Kidney (tissue), 14 donors: ENCODE data around the gene MMD2. TPM values are rescaled to one million over a fixed set of nuclear protein-coding genes. Genes with fewer than 3 reads are reported as not detected.
A peak's percentile ranks its signal among the peaks of the same experiment; 100 is the strongest.

ENCODE experiments used
- DNase-seq, 5 donors: peaks; one replicate each; pipeline ENCODE4 v3.0.0-alpha.2; 2013 to 2020
- FAIRE-seq: peaks from 2 replicates; lab custom pipeline; 2012; peaks lifted over from hg19 to GRCh38; lab: Jason Lieb, UNC
- H3K27ac ChIP-seq, 2 donors: one replicate each; pipeline ENCODE4 v1.7.0; 2013; ENCODE audit warnings: low read depth in 2 of 2, low read length in 2 of 2, inconsistent platforms in 1 of 2
- H3K27me3 ChIP-seq: one replicate; pipeline ENCODE4 v1.7.1; 2013; ENCODE audit warnings: low read length, inconsistent platforms; ENCODE audit not compliant: control insufficient read depth, insufficient read depth
- H3K36me3 ChIP-seq, 3 donors: one replicate each; pipeline versions ENCODE4 v1.7.0 to v1.7.1; 2013; ENCODE audit warnings: low read length in 3 of 3, control low read depth in 1 of 3, inconsistent platforms in 1 of 3; ENCODE audit not compliant: insufficient read depth in 3 of 3, control insufficient read depth in 2 of 3
- H3K4me1 ChIP-seq, 3 donors: one replicate each; pipeline versions ENCODE4 v1.7.0 to v1.7.1; 2013; ENCODE audit warnings: low read length in 3 of 3, inconsistent platforms in 1 of 3, low read depth in 1 of 3; ENCODE audit not compliant: control insufficient read depth in 2 of 3, insufficient read depth in 2 of 3
- H3K4me3 ChIP-seq, 3 donors: one replicate each; pipeline versions ENCODE4 v1.7.0 to v1.8.1; 2013; ENCODE audit warnings: low read length in 3 of 3, control low read depth in 1 of 3, inconsistent platforms in 1 of 3
- H3K9ac ChIP-seq, 3 donors: one replicate each; pipeline versions ENCODE4 v1.7.0 to v1.7.1; 2013; ENCODE audit warnings: low read length in 3 of 3, control low read depth in 1 of 3, inconsistent platforms in 1 of 3
- H3K9me3 ChIP-seq, 3 donors: one replicate each; pipeline versions ENCODE4 v1.7.0 to v1.7.1; 2013; ENCODE audit warnings: low read length in 3 of 3, control low read depth in 1 of 3, inconsistent platforms in 1 of 3; ENCODE audit not compliant: control insufficient read depth in 2 of 3, insufficient read depth in 1 of 3
- intact Hi-C: fragments of 100-400 bp; cut with DNase I; formaldehyde crosslinking; loops from one replicate; pipeline ENCODE4 v1.11.1; 2022
- polyA plus RNA-seq: library from polyadenylated mRNA; stranded (reverse); fragments of 350-450 nt; fragmentation: Illumina TruSeq; extraction: RNeasy Lipid Tissue Mini Kit (QIAGEN cat#74804); gene quantifications from one replicate; pipeline ENCODE4 v1.2.3, GENCODE V29; 2014; ENCODE audit warnings: low read depth, low replicate concordance; ENCODE audit not compliant: insufficient read depth
- total RNA-seq: library from RNA; stranded (reverse); fragmentation: NEBNext Ultra II Directional; extraction: Animal tissue kit (Norgen Biotek cat#: 25700); gene quantifications from one replicate; pipeline ENCODE4 v1.2.1, GENCODE V29; 2021
- TF ChIP-seq, protein P1 (sequence below): IDR thresholded peaks from 3 replicates; pipeline ENCODE4 v1.5.1; 2012; ENCODE audit warnings: mild to moderate bottlenecking, moderate library complexity, borderline replicate concordance; ENCODE audit not compliant: insufficient read depth; ENCODE audit errors: extremely low read depth
- donor health status: control.
- donor health status: control.
- donor health status: control.
- donor health status: control.
- donor health status: control.
- donor health status: DM: yes; HTN: yes; CAD: no.
- donor health status: Normal renal cell carcinoma (clear cell type).

Gene MMD2
- total and polyA plus RNA-seq, 2 donors from 2014 or later: not detected

DNA sequence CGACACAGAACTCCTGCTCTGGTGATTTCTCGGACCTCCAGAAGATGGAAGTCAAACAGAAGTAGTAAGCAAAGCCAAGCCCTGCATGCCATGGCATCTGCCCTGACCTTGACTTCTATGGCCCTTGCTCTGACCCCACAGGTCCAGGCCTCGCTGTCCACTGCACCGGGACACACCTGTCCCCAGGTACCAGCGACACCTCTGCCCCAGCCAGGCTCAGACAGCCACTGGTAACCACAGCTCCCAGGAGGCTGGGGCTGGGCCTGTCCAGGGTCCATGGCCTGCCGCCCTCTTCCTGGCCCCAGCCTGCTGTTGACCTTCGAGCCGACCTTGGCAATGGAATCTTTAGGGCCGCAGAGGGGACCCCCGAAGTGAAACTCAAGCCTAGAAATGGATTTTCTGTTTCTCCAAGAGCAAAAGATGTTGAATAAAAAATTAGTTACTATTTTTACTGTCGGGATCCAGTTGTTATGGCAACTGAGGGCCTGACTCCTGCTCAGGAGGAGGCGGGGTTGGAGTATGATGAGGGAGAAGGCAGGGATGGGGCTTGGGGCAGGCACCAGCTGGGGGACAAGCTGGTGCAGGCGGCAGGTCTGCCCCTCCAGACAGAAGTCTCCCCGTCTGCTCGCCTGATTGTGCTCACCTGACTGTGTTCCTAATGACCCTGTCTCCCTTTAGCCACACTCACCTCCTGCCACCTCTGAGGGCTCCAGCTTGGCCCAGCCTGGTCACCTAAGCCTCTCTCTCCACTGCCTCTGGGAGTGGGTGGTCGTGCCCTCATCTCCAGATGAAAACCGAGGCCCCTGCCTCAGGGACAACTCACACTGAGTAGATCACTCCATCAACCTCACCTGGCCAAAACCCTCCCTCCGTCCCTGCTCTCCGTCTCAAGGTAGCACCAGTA, 4.1 kb upstream of the MMD2 start:
- H3K9me3 ChIP-seq: no peaks in the 10 kb centered on the region
- FAIRE-seq: no peak
- no peak overlapping the region for H3K9ac ChIP-seq
- peaks cover 4% of the 10 kb centered on the region for H3K27me3 ChIP-seq
- H3K4me1 ChIP-seq: no peaks in the 10 kb centered on the region
- H3K27ac ChIP-seq: no peak overlapping the region
- DNase-seq: peak in 1 of 5 donors; percentile 39
- no peak overlapping the region for H3K4me3 ChIP-seq
- intact Hi-C loops: no loop called here
- H3K36me3 ChIP-seq: no peaks in the 10 kb centered on the region
- TF ChIP-seq, protein P1, sequence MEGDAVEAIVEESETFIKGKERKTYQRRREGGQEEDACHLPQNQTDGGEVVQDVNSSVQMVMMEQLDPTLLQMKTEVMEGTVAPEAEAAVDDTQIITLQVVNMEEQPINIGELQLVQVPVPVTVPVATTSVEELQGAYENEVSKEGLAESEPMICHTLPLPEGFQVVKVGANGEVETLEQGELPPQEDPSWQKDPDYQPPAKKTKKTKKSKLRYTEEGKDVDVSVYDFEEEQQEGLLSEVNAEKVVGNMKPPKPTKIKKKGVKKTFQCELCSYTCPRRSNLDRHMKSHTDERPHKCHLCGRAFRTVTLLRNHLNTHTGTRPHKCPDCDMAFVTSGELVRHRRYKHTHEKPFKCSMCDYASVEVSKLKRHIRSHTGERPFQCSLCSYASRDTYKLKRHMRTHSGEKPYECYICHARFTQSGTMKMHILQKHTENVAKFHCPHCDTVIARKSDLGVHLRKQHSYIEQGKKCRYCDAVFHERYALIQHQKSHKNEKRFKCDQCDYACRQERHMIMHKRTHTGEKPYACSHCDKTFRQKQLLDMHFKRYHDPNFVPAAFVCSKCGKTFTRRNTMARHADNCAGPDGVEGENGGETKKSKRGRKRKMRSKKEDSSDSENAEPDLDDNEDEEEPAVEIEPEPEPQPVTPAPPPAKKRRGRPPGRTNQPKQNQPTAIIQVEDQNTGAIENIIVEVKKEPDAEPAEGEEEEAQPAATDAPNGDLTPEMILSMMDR: no peak

DNA sequence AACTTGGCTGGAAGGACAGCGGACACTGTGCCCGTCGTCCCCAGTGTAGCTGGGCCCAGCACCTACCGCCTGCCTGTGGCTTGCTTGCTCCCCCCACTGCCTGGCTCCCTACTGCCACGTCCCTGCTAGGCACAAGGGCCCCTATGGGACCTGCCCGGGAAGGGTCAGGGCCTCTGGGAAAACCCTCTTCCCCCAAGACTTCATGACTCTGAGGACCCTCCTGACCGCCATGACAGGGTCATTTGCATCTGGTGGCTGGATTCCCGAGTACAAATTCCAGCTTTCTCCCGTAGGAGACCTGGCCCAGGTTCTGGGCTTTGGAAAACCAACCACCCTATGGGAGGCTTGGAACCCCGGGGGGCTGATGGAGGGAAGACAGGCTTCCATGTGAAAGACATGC, 1.4 kb upstream of the MMD2 start:
- no peak overlapping the region for H3K9ac ChIP-seq
- no peaks in the 10 kb centered on the region for H3K36me3 ChIP-seq
- H3K9me3 ChIP-seq: no peaks in the 10 kb centered on the region
- no peak overlapping the region for H3K4me3 ChIP-seq
- intact Hi-C loops: no loop called here
- peaks cover 4% of the 10 kb centered on the region for H3K27me3 ChIP-seq
- DNase-seq (peak in 1 of 5 donors; percentile 41), FAIRE-seq (no peak)
- no peaks in the 10 kb centered on the region for H3K4me1 ChIP-seq
- no peak overlapping the region for H3K27ac ChIP-seq
- TF ChIP-seq, protein P1: no peak

DNA sequence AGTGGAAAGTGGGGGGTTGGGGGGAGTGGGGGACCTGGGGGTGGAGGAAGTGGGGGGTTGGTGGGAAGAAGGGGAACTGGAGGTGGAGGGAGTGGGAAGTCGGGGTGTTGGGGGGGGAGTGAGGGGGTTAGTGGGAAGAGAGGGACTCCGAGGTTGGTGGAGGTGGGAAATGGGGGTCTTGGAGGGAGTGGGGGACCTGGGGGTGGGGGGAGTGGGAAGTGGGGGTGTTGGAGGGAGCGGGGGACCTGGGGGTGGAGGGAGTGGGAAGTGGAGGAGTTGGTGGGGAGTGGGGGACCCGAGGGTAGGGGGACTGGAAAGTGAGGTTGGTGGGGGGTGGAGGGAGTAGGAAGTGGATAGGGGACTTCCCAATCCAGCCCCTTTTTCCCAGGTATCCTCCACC, 906 bp upstream of the MMD2 start:
- TF ChIP-seq, protein P1: no peak
- peaks cover 4% of the 10 kb centered on the region for H3K27me3 ChIP-seq
- no peak overlapping the region for H3K4me3 ChIP-seq
- intact Hi-C loops: no loop called here
- no peaks in the 10 kb centered on the region for H3K9me3 ChIP-seq
- no peaks in the 10 kb centered on the region for H3K36me3 ChIP-seq
- H3K27ac ChIP-seq: no peak overlapping the region
- H3K4me1 ChIP-seq: no peaks in the 10 kb centered on the region
- no peak for FAIRE-seq
- no peak overlapping the region for H3K9ac ChIP-seq
- DNase-seq: peak in 1 of 5 donors; percentile 10
